Measurements from ENCODE around the gene SAE1. TPM values are rescaled to one million over a fixed set of nuclear protein-coding genes. Genes with fewer than 3 reads are reported as not detected.
A peak's percentile ranks its signal among the peaks of the same experiment; 100 is the strongest.

Gene SAE1
- total RNA-seq, 1 donor from 2014 or later: 52.5 TPM

- DNase-seq (ENCODE audit: low spot score): no peak
These were observed 1.1 kb upstream of the SAE1 start for GRCh38 chr19:47129579-47129978.

- no peak for DNase-seq (ENCODE audit: low spot score)
These were observed 481 bp upstream of the SAE1 start for GRCh38 chr19:47130120-47130588.

GRCh38 chr19:47132194-47132852, 1.7 kb downstream of the SAE1 start:
- DNase-seq (ENCODE audit: low spot score): no peak

- DNase-seq (ENCODE audit: low spot score): no peak
These were observed 2.4 kb downstream of the SAE1 start for GRCh38 chr19:47133021-47133471.

- no peak for DNase-seq (ENCODE audit: low spot score)
These were observed 3.9 kb downstream of the SAE1 start for GRCh38 chr19:47134545-47134944.

- DNase-seq (ENCODE audit: low spot score): no peak
These were observed 4.5 kb downstream of the SAE1 start for GRCh38 chr19:47135156-47135555.

GRCh38 chr19:47141252-47141651, 10.6 kb downstream of the SAE1 start:
- DNase-seq (ENCODE audit: low spot score): peak; percentile 72

- no peak for DNase-seq (ENCODE audit: low spot score)
These were observed 11.1 kb downstream of the SAE1 start for GRCh38 chr19:47141695-47142094.

- no peak for DNase-seq (ENCODE audit: low spot score)
These were observed 12.1 kb downstream of the SAE1 start for GRCh38 chr19:47142779-47143178.

GRCh38 chr19:47143322-47144073, 12.9 kb downstream of the SAE1 start:
- DNase-seq (ENCODE audit: low spot score): no peak

- no peak for DNase-seq (ENCODE audit: low spot score)
These were observed 14.0 kb downstream of the SAE1 start for GRCh38 chr19:47144630-47145029.

GRCh38 chr19:47145639-47146486, 15.2 kb downstream of the SAE1 start:
- DNase-seq (ENCODE audit: low spot score): no peak

- no peak for DNase-seq (ENCODE audit: low spot score)
These were observed 16.3 kb downstream of the SAE1 start for GRCh38 chr19:47146920-47147319.

- no peak for DNase-seq (ENCODE audit: low spot score)
These were observed 21.0 kb downstream of the SAE1 start for GRCh38 chr19:47151627-47152026.

GRCh38 chr19:47152205-47152604, 21.6 kb downstream of the SAE1 start:
- DNase-seq (ENCODE audit: low spot score): no peak

- peak; percentile 82 for DNase-seq (ENCODE audit: low spot score)
These were observed 22.0 kb downstream of the SAE1 start for GRCh38 chr19:47152632-47153031.

- peak; percentile 41 for DNase-seq (ENCODE audit: low spot score)
These were observed 22.6 kb downstream of the SAE1 start for GRCh38 chr19:47153266-47153665.

GRCh38 chr19:47155148-47155547, 24.5 kb downstream of the SAE1 start:
- no peak for DNase-seq (ENCODE audit: low spot score)

- no peak for DNase-seq (ENCODE audit: low spot score)
These were observed 26.3 kb downstream of the SAE1 start for GRCh38 chr19:47156861-47157430.

- DNase-seq (ENCODE audit: low spot score): peak; percentile 29
These were observed 27.0 kb downstream of the SAE1 start for GRCh38 chr19:47157431-47158321.

- no peak for DNase-seq (ENCODE audit: low spot score)
These were observed 27.7 kb downstream of the SAE1 start for GRCh38 chr19:47158367-47158791.

Measured in umbilical cord (tissue), 2 donors.